Germinal center (tissue), 1 donor: Measurements from ENCODE around the gene EDNRA.
A peak's percentile ranks its signal among the peaks of the same experiment; 100 is the strongest.

Experiments used
- DNase-seq: peaks from one replicate; pipeline ENCODE4 v3.0.0; 2012; ENCODE audit warnings: mixed read lengths, low spot score

The EDNRA gene

GRCh38 chr4:147589586-147589985 lies 108.7 kb downstream of the EDNRA start:
- no peak for DNase-seq

DNA sequence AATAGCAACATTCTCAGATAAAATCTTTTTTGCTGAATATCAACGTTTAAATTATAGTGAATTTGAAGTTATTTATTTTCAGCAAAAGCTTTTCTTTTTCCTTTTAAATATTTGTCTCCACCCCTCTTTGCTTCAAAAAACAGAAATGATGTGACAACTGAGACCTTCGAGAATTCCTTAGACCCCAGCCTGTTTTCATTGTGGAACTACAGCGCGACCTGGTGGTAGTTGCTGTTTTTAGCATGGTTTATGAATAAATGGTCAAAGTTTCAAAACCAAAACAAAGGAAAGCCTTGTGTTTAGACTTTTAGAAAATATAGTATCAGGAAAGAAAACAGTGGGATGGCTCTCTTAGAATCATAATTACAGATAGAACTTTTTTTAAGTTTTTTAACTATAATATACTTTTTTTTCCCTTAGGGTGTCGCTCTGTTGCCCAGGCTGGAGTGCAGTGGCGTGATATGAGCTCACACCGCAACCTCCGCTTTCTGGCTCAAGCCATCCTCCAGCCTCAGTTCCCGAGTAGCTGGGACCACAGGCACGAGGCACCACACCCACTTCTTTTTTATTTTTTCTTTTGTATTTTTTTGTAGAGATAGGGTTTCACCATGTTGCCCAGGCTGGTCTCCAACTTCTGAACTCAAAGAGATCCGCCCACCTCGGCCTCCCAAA lies 109.5 kb downstream of the EDNRA start:
- DNase-seq, result peak; percentile 19

- no peak for DNase-seq
These were observed 110.2 kb downstream of the EDNRA start for GRCh38 chr4:147591106-147591505.

- DNase-seq, result no peak
These were observed 113.2 kb downstream of the EDNRA start for GRCh38 chr4:147594107-147594506.
